ENCODE data around the gene ARL2BP.

The ARL2BP gene

DNA sequence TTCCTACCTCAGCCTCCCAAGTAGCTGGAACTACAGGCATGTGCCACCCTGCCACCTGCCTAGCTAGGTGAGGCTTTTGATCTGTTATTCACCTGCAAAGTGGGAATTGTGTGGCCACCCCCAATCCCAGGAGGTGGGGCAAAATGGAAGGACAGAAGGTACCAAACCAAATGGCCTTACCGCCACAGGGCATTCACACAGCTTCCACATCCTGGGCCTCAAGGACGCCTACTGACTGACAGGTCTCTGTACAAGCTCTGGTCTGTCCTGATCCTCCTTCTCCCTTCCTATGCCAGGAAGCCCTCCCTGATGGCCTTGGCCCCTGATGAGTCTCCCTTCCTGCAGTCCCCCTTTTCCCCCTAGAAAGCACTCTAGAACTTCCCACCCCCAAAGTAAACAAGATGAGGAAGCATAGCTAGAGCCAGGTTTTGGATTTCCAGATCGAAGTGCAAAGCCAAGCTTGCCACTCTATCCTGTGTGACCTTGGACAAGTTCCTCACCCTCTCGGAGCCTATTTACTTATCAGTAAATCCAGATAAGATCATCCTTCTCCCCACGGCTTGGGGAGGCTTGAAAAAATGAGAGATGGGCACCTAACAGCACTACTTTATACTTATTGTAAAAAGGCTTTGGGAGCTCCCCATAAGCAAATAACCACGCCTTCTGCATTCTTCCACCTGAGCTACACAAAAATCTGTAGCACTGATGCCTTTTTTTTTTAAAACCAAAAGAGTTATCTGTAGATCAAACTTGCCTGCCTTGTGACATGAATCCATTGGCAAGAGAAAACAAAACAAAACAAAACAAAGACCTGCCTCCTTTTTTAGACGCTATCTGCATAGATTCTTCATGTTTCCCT is 35.0 kb downstream of the ARL2BP start:
- Histone ChIP-seq H3K9ac (ENCODE audit: insufficient read length) (no peak overlapping the region), H3K4me3 (no peak overlapping the region), H3K36me3 (ENCODE audit: insufficient read depth, low read length) (no peaks in the 10 kb centered on the region), H3K27ac (no peak overlapping the region), H3K9me3 (ENCODE audit: low read depth, low read length) (no peaks in the 10 kb centered on the region)
- no peak for DNase-seq (ENCODE audit: low read depth, low spot score)
- TF ChIP-seq POLR2AphosphoS5 (IDR thresholded peaks at IDR 0.05; ENCODE audit: borderline replicate concordance, low read depth, low read length) (no peak), EZH2 (IDR thresholded peaks at IDR 0.05) (no peak), FOXP2 (optimal IDR thresholded peaks at IDR 0.05; ENCODE audit: control extremely low read depth, extremely low read length, insufficient read depth) (no peak)

DNA sequence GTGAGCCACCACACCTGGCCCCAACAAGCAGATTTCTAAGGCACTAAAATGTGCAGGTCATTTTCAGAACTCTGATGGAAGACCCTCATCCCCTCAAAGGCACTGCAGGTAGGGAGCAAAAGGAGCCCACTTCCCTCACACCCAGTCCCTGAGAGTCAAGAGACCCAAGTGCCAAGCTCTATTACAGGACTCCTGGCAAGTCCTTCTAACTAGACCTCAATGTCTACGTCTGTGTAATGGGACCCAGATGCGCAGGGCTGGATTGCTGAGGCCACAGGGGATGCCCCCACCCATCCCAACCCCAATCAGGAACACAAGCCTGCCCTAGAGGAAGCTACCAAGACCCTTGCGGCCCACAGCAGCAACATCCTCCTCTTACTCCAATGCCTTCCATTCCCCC is 36.7 kb downstream of the ARL2BP start:
- H3K9ac ChIP-seq (ENCODE audit: insufficient read length) = no peak overlapping the region
- no peak overlapping the region for H3K4me3 ChIP-seq
- no peak overlapping the region for H3K27ac ChIP-seq
- H3K36me3 ChIP-seq (ENCODE audit: insufficient read depth, low read length) = no peaks in the 10 kb centered on the region
- H3K9me3 ChIP-seq (ENCODE audit: low read depth, low read length) = no peaks in the 10 kb centered on the region
- TF ChIP-seq POLR2AphosphoS5 (IDR thresholded peaks at IDR 0.05; ENCODE audit: borderline replicate concordance, low read depth, low read length) = no peak
- TF ChIP-seq FOXP2 (optimal IDR thresholded peaks at IDR 0.05; ENCODE audit: control extremely low read depth, extremely low read length, insufficient read depth) = no peak
- no peak for TF ChIP-seq EZH2 (IDR thresholded peaks at IDR 0.05)
- DNase-seq (ENCODE audit: low read depth, low spot score) = no peak

DNA sequence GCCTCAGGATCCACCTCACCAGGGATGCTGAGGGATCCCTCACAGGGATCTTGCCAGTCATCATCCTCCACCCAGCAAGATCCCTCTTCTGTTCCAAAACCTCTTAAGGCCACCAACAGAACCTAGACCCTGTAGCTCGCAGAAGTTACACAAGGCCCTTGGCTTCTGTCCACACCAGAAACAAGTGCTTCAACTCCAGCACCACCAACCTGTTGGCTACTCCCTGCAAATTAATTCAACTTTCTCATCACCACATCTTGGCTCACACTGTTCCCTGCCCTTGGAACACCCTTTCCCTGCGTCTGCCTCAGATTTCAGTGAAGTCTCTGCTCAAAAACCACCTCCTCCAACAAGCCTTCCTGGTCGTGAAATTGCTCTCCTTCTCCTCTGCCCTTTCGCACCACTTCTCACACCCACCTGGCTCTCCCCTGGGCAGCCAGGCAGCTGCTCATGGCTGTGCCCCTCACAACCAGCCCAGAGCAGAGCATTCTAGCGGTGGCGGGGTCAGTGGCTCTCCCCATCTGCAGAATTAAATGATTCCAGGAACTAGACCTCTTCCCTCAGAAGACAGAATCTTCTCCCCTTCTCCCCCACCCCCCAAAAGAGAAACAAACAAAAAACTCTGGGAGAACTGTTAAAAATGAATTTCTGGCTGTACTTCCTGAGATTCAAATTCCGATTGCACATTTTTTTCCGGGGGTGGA is 37.6 kb downstream of the ARL2BP start:
- TF ChIP-seq POLR2AphosphoS5 (IDR thresholded peaks at IDR 0.05; ENCODE audit: borderline replicate concordance, low read depth, low read length) = no peak
- no peak for TF ChIP-seq FOXP2 (optimal IDR thresholded peaks at IDR 0.05; ENCODE audit: control extremely low read depth, extremely low read length, insufficient read depth)
- no peak for TF ChIP-seq EZH2 (IDR thresholded peaks at IDR 0.05)
- H3K36me3 ChIP-seq (ENCODE audit: insufficient read depth, low read length) = no peaks in the 10 kb centered on the region
- no peak overlapping the region for H3K4me3 ChIP-seq
- H3K9me3 ChIP-seq (ENCODE audit: low read depth, low read length) = no peaks in the 10 kb centered on the region
- H3K27ac ChIP-seq = no peak overlapping the region
- H3K9ac ChIP-seq (ENCODE audit: insufficient read length) = no peak overlapping the region
- no peak for DNase-seq (ENCODE audit: low read depth, low spot score)

DNA sequence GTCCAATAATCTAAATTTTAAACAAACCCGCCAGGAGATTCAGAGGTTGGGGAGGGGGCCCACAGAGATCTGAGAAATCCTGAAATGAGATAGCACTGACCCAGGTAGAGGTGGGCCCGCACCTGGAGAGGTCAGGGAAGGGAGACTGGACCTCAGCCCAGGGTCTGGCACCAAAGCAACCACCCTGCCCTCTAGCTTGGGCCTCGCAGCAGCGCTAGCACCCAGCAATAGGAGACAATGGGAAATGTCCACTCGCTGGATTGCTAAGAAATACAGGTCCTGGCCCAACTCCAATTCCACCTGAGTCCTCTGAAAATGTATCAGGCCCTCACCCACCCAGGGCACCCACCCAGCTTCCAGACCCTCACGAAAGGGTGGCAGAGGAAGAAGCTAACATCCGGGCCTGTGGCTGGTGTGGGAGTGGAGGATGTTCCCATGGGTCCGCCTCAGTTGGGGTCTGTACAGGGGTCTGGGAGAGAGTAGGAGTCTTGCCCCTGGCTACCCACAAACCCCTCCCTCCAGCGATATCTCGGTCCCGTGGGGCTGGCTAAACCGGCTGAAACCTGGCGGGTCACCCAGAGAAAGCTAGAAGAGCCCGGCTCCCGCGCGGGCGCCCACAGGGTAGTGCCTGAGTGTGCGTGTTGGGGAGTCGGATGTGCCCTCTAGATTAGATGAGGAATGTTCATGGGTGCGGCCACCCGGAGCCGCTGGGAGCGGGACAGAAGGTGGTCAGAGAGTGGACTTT is 38.3 kb downstream of the ARL2BP start:
- no peak for DNase-seq (ENCODE audit: low read depth, low spot score)
- no peak overlapping the region for H3K4me3 ChIP-seq

DNA sequence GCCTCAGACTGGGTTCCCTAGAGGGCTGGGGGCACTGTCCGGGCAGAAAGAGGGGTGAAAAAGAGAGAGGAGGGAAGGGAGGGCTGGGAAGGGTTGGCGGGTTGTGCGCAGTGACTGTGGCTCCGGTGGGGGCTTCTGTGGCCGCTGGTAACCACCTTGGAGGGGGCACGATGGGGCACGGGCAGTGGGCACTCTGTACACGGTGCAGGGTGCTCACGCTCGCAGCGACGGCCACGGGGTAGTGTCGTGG is 38.8 kb downstream of the ARL2BP start:
- Histone ChIP-seq H3K4me3 (no peak overlapping the region; the same call in 1 of the 2 replicates), H3K9me3 (ENCODE audit: low read depth, low read length) (no peaks in the 10 kb centered on the region), H3K27ac (no peak overlapping the region), H3K36me3 (ENCODE audit: insufficient read depth, low read length) (no peaks in the 10 kb centered on the region), H3K9ac (ENCODE audit: insufficient read length) (no peak overlapping the region)
- DNase-seq (ENCODE audit: low read depth, low spot score) = no peak
- no peak for TF ChIP-seq POLR2AphosphoS5 (IDR thresholded peaks at IDR 0.05; ENCODE audit: borderline replicate concordance, low read depth, low read length)
- TF ChIP-seq FOXP2 (optimal IDR thresholded peaks at IDR 0.05; ENCODE audit: control extremely low read depth, extremely low read length, insufficient read depth) = no peak
- TF ChIP-seq EZH2 (IDR thresholded peaks at IDR 0.05) = no peak

More for the DNA sequence above, 38.3 kb downstream of the ARL2BP start:
- Histone ChIP-seq H3K9ac (ENCODE audit: insufficient read length) (no peak overlapping the region), H3K36me3 (ENCODE audit: insufficient read depth, low read length) (no peaks in the 10 kb centered on the region), H3K27ac (no peak overlapping the region), H3K9me3 (ENCODE audit: low read depth, low read length) (no peaks in the 10 kb centered on the region)
- TF ChIP-seq POLR2AphosphoS5 (IDR thresholded peaks at IDR 0.05; ENCODE audit: borderline replicate concordance, low read depth, low read length) (no peak), FOXP2 (optimal IDR thresholded peaks at IDR 0.05; ENCODE audit: control extremely low read depth, extremely low read length, insufficient read depth) (no peak), EZH2 (IDR thresholded peaks at IDR 0.05) (no peak)

DNA sequence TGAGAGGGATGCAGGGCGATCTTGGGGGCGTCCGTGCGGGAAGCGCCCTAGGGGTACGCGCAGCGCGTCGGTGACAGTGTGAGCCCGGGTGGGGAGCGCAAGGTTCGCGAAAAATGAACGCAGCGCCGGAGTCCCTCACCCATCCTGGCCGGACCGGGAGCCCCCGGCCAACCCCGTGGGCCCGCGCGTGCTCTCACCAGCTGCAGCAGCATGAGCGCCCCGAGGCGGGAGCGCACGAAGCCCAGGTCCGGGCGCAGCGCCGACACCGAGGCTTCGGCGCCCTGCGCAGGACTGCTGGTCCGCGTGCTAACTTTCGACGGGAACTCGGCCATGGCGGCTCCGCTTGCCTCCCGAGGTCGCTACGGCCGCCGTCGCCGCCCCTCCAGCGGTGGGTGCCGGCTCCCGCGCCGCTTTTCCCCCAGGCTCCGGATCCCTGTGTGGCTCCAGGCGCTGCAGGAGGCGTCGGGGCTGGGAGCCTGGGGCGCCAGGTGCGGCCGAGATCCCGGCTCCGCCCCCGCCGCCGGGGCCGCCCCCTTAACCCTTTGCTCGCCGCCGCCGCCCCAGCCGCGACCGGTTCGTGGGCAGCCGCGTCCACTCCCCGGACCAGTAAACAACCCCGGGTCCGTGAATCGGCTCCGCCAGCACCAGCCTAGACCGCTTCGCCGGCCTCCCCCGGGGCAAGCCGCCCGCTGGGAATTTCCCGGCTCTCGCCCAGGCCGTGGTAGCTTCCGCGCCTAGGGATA is 39.3 kb downstream of the ARL2BP start, which contains the start of gene PLLP:
TSS of gene PLLP (minus strand) at position 464 of the 743 bp plus-strand sequence. CDS start at position 332, 132 bp downstream.
- DNase-seq (ENCODE audit: low read depth, low spot score) = no peak
- H3K9ac ChIP-seq (ENCODE audit: insufficient read length) = peak within 1 kb of the TSS; percentile 32
- peak within 1 kb of the TSS; percentile 75 for H3K4me3 ChIP-seq
- no peaks in the 10 kb centered on the region for H3K9me3 ChIP-seq (ENCODE audit: low read depth, low read length)
- no peaks in the 10 kb centered on the region for H3K36me3 ChIP-seq (ENCODE audit: insufficient read depth, low read length)
- TF ChIP-seq EZH2 (IDR thresholded peaks at IDR 0.05) (no peak), POLR2AphosphoS5 (IDR thresholded peaks at IDR 0.05; ENCODE audit: borderline replicate concordance, low read depth, low read length) (no peak), FOXP2 (optimal IDR thresholded peaks at IDR 0.05; ENCODE audit: control extremely low read depth, extremely low read length, insufficient read depth) (no peak)
- H3K27ac ChIP-seq = no peak within 1 kb of the TSS

DNA sequence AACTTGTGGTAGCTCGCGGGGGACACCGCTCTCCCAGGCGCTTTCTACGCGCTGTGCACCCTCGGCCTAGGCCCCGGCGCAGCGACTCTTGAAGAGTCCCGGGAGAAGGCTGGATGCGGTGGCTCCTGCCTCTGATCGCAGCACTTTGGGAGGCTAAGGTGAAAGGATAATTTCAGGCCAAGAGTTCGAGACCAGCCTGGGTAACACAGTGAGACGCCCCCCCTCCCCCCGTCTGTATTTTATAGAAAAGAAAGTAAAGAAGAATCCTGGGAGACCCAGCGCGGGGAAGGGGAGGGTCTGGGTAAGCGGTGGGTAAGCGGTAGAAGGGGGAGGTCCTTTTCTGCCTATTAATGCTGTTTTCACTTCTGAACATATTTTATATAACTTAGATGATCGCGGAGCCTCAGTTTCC is 39.9 kb downstream of the ARL2BP start:
- Histone ChIP-seq H3K9ac (ENCODE audit: insufficient read length) (peak overlapping the region; percentile 32), H3K36me3 (ENCODE audit: insufficient read depth, low read length) (no peaks in the 10 kb centered on the region)

More for the DNA sequence above, 39.9 kb downstream of the ARL2BP start:
- peak overlapping the region; percentile 75 for H3K4me3 ChIP-seq
- H3K9me3 ChIP-seq (ENCODE audit: low read depth, low read length) = no peaks in the 10 kb centered on the region
- TF ChIP-seq EZH2 (IDR thresholded peaks at IDR 0.05) = no peak
- H3K27ac ChIP-seq = no peak overlapping the region
- DNase-seq (ENCODE audit: low read depth, low spot score) = no peak

Measured in SK-N-MC (cell line).